ENCODE results near the gene PLA2G4F.

PLA2G4F gene

GRCh38 chr15:42130246-42130986, 26.0 kb downstream of the PLA2G4F start:
- Histone ChIP-seq H3F3A (ENCODE audit: insufficient read depth, low read length) (no peaks in the 10 kb centered on the region), H4K20me1 (ENCODE audit: insufficient read depth, low read length) (no peaks in the 10 kb centered on the region), H3K9me3 (ENCODE audit: low read length) (no peaks in the 10 kb centered on the region), H3K27me3 (ENCODE audit: insufficient read depth, low read length) (no peaks in the 10 kb centered on the region), H3K4me3 (ENCODE audit: low read depth, low read length, poor library complexity, severe bottlenecking) (no peak overlapping the region), H3K9me2 (ENCODE audit: low read depth, low read length) (no peaks in the 10 kb centered on the region), H3K36me3 (ENCODE audit: insufficient read depth, low read length) (no peaks in the 10 kb centered on the region), H3K79me2 (ENCODE audit: insufficient read depth, low read length) (no peaks in the 10 kb centered on the region), H3K4me1 (ENCODE audit: insufficient read depth, low read length, severe bottlenecking) (no peaks in the 10 kb centered on the region), H3K4me2 (ENCODE audit: low read length) (no peak overlapping the region), H3K9ac (ENCODE audit: low read length) (no peak overlapping the region), H2AFZ (ENCODE audit: low read length) (no peak overlapping the region), H3K27ac (ENCODE audit: low read depth, low read length, poor library complexity, severe bottlenecking) (no peak overlapping the region)
- no peak for TF ChIP-seq CTCF (IDR thresholded peaks at IDR 0.05; ENCODE audit: low read length)
- TF ChIP-seq EZH2 (IDR thresholded peaks at IDR 0.05; ENCODE audit: borderline replicate concordance, low read length), result no peak

- Histone ChIP-seq H3K4me2 (ENCODE audit: low read length) (no peak overlapping the region), H2AFZ (ENCODE audit: low read length) (no peak overlapping the region), H3K9me3 (ENCODE audit: low read length) (no peaks in the 10 kb centered on the region), H3K9me2 (ENCODE audit: low read depth, low read length) (no peaks in the 10 kb centered on the region), H3K9ac (ENCODE audit: low read length) (no peak overlapping the region), H3K4me1 (ENCODE audit: insufficient read depth, low read length, severe bottlenecking) (no peaks in the 10 kb centered on the region), H4K20me1 (ENCODE audit: insufficient read depth, low read length) (no peaks in the 10 kb centered on the region), H3K36me3 (ENCODE audit: insufficient read depth, low read length) (no peaks in the 10 kb centered on the region), H3K27me3 (ENCODE audit: insufficient read depth, low read length) (no peaks in the 10 kb centered on the region), H3K4me3 (ENCODE audit: low read depth, low read length, poor library complexity, severe bottlenecking) (no peak overlapping the region), H3K79me2 (ENCODE audit: insufficient read depth, low read length) (no peaks in the 10 kb centered on the region), H3K27ac (ENCODE audit: low read depth, low read length, poor library complexity, severe bottlenecking) (no peak overlapping the region), H3F3A (ENCODE audit: insufficient read depth, low read length) (no peaks in the 10 kb centered on the region)
- TF ChIP-seq EZH2 (IDR thresholded peaks at IDR 0.05; ENCODE audit: borderline replicate concordance, low read length), result no peak
- no peak for TF ChIP-seq CTCF (IDR thresholded peaks at IDR 0.05; ENCODE audit: low read length)
These were observed 27.1 kb downstream of the PLA2G4F start for GRCh38 chr15:42129364-42129763.

- H3K4me2 ChIP-seq (ENCODE audit: low read length), result no peak overlapping the region
- no peaks in the 10 kb centered on the region for H3K9me3 ChIP-seq (ENCODE audit: low read length)
- H3K9ac ChIP-seq (ENCODE audit: low read length), result no peak overlapping the region
- H2AFZ ChIP-seq (ENCODE audit: low read length), result no peak overlapping the region
- no peaks in the 10 kb centered on the region for H3K79me2 ChIP-seq (ENCODE audit: insufficient read depth, low read length)
- no peaks in the 10 kb centered on the region for H4K20me1 ChIP-seq (ENCODE audit: insufficient read depth, low read length)
- no peaks in the 10 kb centered on the region for H3K4me1 ChIP-seq (ENCODE audit: insufficient read depth, low read length, severe bottlenecking)
- no peak overlapping the region for H3K27ac ChIP-seq (ENCODE audit: low read depth, low read length, poor library complexity, severe bottlenecking)
- H3K9me2 ChIP-seq (ENCODE audit: low read depth, low read length), result no peaks in the 10 kb centered on the region
- TF ChIP-seq EZH2 (IDR thresholded peaks at IDR 0.05; ENCODE audit: borderline replicate concordance, low read length) (no peak), CTCF (IDR thresholded peaks at IDR 0.05; ENCODE audit: low read length) (no peak)
- H3K27me3 ChIP-seq (ENCODE audit: insufficient read depth, low read length), result no peaks in the 10 kb centered on the region
- H3F3A ChIP-seq (ENCODE audit: insufficient read depth, low read length), result no peaks in the 10 kb centered on the region
- no peaks in the 10 kb centered on the region for H3K36me3 ChIP-seq (ENCODE audit: insufficient read depth, low read length)
- no peak overlapping the region for H3K4me3 ChIP-seq (ENCODE audit: low read depth, low read length, poor library complexity, severe bottlenecking)
These were observed 28.0 kb downstream of the PLA2G4F start for GRCh38 chr15:42128476-42128875.

Measured in OCI-LY1 (cell line).